GM12872 (cell line): ENCODE data around the gene TJP1.

ENCODE experiments used
- CTCF ChIP-seq: IDR thresholded peaks from 3 replicates; pipeline ENCODE4 v1.5.1; 2011; ENCODE audit warnings: low read depth, mild to moderate bottlenecking, low read length, moderate library complexity; ENCODE audit not compliant: insufficient read depth

TJP1 gene

GRCh38 chr15:29724026-29724425 is 98.2 kb downstream of the TJP1 start:
- TF ChIP-seq CTCF = no peak

GRCh38 chr15:29713784-29714183 is 108.5 kb downstream of the TJP1 start:
- TF ChIP-seq CTCF = no peak

- TF ChIP-seq CTCF = no peak
These were observed 110.0 kb downstream of the TJP1 start for GRCh38 chr15:29712149-29712885.

GRCh38 chr15:29711531-29711930 is 110.7 kb downstream of the TJP1 start:
- no peak for TF ChIP-seq CTCF

GRCh38 chr15:29708519-29708918 is 113.7 kb downstream of the TJP1 start:
- TF ChIP-seq CTCF = no peak

GRCh38 chr15:29704950-29705597 is 117.2 kb downstream of the TJP1 start:
- no peak for TF ChIP-seq CTCF

GRCh38 chr15:29701151-29701550 is 121.1 kb downstream of the TJP1 start:
- no peak for TF ChIP-seq CTCF
